ENCODE measurements around the gene RASA3. TPM values are rescaled to one million over a fixed set of nuclear protein-coding genes. Genes with fewer than 3 reads are reported as not detected.

The RASA3 gene
- total and polyA plus RNA-seq, 2 of the 8 experiments (the other 6 are each of a cell fraction or from before 2014, with no cell fraction given): 7.5 to 21.9 TPM

DNA sequence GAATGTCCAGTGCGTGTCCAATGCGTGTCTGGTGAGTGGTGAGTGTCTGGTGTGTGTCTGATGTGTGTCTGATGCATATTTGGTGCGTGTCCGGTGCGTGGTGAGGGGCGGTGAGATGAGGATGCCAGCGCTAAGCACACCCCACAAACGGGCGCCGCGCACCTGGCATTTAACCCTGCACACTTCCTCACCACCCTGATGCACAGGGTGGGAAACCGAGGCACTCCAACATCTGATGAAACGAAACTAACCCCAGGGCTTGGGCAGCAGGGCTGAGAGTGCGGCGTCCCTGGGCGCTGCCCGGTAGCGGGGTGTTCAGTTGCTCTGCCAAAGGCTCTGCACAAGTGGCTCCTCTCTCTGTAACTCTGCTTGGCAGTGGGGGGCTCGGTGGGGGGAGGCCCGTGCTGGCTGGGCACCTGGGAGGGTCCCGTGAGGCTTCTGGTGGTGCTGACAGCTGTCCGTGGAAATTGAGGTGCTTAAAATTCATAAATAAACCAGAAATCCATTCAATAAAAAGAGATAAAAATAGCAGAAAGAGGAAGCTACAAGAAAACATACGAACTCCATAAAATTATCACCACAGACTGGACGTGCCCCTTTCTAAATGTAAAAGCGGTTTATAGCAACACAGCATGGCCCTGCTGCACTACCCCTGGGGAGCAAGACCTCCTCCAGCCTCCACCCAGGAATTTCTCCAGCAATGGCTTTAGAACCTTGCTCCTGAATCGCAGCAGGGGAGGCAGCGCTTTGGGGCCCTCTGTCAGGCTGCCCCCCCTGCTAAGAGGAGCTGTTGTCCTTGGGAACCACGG is 76.0 kb downstream of the RASA3 start (continued):
- TF ChIP-seq ATF3 (IDR thresholded peaks at IDR 0.05; ENCODE audit: insufficient read depth, low read depth, low read length) (no peak), CHD7 (IDR thresholded peaks at IDR 0.05; ENCODE audit: insufficient replicate concordance, low read length) (no peak), ASH2L (IDR thresholded peaks at IDR 0.05; ENCODE audit: low read length) (no peak), CHD2 (IDR thresholded peaks at IDR 0.05; ENCODE audit: low read length) (no peak), SIRT6 (IDR thresholded peaks at IDR 0.05; ENCODE audit: low read length) (no peak), FOSL1 (IDR thresholded peaks at IDR 0.05; ENCODE audit: insufficient read depth, low read depth, low read length) (no peak)
